ENCODE results near the gene TMEM94. TPM values are rescaled to one million over a fixed set of nuclear protein-coding genes. Genes with fewer than 3 reads are reported as not detected.

Gene TMEM94
- total and polyA plus RNA-seq, 2 of the 13 experiments (the other 11 are each of a cell fraction or from before 2014, with no cell fraction given) = 32.6 to 134 TPM

DNA sequence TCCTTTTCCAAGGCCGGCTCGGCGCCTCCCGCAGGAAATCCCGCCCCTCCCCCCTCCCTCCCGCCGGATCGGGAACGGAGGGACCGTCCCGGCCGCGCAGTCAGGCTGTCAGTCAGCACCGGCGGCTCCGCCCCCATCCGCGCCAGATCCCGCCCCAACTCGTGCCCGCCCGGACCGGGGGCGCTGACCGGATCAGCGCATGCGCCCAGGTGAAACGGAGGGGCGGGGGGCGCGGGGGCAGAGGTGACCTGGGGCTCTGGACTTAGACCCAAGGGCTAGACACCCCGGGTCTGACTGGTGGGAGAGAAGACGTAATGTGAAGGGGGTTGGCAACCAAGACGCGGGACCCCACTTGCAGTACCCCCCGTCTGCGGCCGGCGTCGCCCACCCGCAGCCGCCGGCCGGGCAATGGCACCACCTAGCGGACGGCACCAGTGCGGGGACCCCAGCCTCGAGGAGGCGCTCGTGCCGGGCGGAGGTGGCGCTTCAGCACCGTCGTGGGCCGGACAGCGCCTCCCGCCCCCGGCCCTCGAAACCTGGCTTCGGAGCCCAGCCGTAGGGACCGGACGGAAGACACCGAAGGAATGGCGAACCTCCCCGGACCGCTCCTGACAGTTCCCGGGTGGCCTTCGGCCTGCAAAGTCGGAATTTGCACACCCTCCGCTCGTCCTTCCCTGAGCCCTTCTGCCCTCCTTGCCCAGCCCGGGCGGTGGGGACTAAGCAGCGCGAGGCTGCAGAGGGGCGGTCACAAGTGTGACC lies 59.2 kb downstream of the TMEM94 start, which contains the start of gene CASKIN2 (continued):
- TF ChIP-seq, protein P1, sequence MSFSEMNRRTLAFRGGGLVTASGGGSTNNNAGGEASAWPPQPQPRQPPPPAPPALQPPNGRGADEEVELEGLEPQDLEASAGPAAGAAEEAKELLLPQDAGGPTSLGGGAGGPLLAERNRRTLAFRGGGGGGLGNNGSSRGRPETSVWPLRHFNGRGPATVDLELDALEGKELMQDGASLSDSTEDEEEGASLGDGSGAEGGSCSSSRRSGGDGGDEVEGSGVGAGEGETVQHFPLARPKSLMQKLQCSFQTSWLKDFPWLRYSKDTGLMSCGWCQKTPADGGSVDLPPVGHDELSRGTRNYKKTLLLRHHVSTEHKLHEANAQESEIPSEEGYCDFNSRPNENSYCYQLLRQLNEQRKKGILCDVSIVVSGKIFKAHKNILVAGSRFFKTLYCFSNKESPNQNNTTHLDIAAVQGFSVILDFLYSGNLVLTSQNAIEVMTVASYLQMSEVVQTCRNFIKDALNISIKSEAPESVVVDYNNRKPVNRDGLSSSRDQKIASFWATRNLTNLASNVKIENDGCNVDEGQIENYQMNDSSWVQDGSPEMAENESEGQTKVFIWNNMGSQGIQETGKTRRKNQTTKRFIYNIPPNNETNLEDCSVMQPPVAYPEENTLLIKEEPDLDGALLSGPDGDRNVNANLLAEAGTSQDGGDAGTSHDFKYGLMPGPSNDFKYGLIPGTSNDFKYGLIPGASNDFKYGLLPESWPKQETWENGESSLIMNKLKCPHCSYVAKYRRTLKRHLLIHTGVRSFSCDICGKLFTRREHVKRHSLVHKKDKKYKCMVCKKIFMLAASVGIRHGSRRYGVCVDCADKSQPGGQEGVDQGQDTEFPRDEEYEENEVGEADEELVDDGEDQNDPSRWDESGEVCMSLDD (CRISPR knock-in tag; IDR thresholded peaks at IDR 0.05; ENCODE audit: borderline replicate concordance) = peak; percentile 95
- TF ChIP-seq ZNF776 (CRISPR knock-in tag; IDR thresholded peaks at IDR 0.05) (peak; percentile 99; the same call in 1 of the 2 replicates), GFI1 (CRISPR knock-in tag; IDR thresholded peaks at IDR 0.05; ENCODE audit: borderline replicate concordance) (peak; percentile 95), POLR2G (IDR thresholded peaks at IDR 0.05; ENCODE audit: low read depth, low read length) (no peak), KDM1A (CRISPR knock-in tag; IDR thresholded peaks at IDR 0.05) (peak; percentile 74; the same call in 1 of the 2 replicates), MAFK (conservative IDR thresholded peaks at IDR 0.05 in 1 of 2, IDR thresholded peaks at IDR 0.05 in 1 of 2; ENCODE audit: low read length in 2 of 2) (no peak), ARID5B (CRISPR knock-in tag; IDR thresholded peaks at IDR 0.05) (peak; percentile 68), ZFP1 (CRISPR knock-in tag; IDR thresholded peaks at IDR 0.05) (0 out of 2 replicates have a peak, but pooled peaks have one; percentile 47), SSRP1 (CRISPR knock-in tag; IDR thresholded peaks at IDR 0.05) (0 out of 2 replicates have a peak, but pooled peaks have one; percentile 28), SIN3B (IDR thresholded peaks at IDR 0.05; ENCODE audit: low read length) (no peak; the same call in 1 of the 2 replicates), MZF1 (CRISPR knock-in tag; IDR thresholded peaks at IDR 0.05; ENCODE audit: borderline replicate concordance) (0 out of 2 replicates have a peak, but pooled peaks have one; percentile 59), ZNF839 (CRISPR knock-in tag; IDR thresholded peaks at IDR 0.05; ENCODE audit: borderline replicate concordance) (peak; percentile 92), ZNF619 (CRISPR knock-in tag; IDR thresholded peaks at IDR 0.05) (peak; percentile 90; the same call in 1 of the 2 replicates), MTA3 (CRISPR knock-in tag; IDR thresholded peaks at IDR 0.05) (peak; percentile 89)
- TF ChIP-seq, protein P2, sequence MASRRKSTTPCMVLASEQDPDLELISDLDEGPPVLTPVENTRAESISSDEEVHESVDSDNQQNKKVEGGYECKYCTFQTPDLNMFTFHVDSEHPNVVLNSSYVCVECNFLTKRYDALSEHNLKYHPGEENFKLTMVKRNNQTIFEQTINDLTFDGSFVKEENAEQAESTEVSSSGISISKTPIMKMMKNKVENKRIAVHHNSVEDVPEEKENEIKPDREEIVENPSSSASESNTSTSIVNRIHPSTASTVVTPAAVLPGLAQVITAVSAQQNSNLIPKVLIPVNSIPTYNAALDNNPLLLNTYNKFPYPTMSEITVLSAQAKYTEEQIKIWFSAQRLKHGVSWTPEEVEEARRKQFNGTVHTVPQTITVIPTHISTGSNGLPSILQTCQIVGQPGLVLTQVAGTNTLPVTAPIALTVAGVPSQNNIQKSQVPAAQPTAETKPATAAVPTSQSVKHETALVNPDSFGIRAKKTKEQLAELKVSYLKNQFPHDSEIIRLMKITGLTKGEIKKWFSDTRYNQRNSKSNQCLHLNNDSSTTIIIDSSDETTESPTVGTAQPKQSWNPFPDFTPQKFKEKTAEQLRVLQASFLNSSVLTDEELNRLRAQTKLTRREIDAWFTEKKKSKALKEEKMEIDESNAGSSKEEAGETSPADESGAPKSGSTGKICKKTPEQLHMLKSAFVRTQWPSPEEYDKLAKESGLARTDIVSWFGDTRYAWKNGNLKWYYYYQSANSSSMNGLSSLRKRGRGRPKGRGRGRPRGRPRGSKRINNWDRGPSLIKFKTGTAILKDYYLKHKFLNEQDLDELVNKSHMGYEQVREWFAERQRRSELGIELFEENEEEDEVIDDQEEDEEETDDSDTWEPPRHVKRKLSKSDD (CRISPR knock-in tag; IDR thresholded peaks at IDR 0.05; ENCODE audit: low read depth) = no peak
- TF ChIP-seq, protein P3, sequence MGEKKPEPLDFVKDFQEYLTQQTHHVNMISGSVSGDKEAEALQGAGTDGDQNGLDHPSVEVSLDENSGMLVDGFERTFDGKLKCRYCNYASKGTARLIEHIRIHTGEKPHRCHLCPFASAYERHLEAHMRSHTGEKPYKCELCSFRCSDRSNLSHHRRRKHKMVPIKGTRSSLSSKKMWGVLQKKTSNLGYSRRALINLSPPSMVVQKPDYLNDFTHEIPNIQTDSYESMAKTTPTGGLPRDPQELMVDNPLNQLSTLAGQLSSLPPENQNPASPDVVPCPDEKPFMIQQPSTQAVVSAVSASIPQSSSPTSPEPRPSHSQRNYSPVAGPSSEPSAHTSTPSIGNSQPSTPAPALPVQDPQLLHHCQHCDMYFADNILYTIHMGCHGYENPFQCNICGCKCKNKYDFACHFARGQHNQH (CRISPR knock-in tag; IDR thresholded peaks at IDR 0.05) = peak; percentile 93; the same call in 1 of the 2 replicates
- TF ChIP-seq, protein P4, sequence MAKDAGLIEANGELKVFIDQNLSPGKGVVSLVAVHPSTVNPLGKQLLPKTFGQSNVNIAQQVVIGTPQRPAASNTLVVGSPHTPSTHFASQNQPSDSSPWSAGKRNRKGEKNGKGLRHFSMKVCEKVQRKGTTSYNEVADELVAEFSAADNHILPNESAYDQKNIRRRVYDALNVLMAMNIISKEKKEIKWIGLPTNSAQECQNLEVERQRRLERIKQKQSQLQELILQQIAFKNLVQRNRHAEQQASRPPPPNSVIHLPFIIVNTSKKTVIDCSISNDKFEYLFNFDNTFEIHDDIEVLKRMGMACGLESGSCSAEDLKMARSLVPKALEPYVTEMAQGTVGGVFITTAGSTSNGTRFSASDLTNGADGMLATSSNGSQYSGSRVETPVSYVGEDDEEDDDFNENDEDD (CRISPR knock-in tag; IDR thresholded peaks at IDR 0.05; ENCODE audit: borderline replicate concordance) = peak; percentile 76

Measured in HepG2 (cell line).